ENCODE measurements around the gene NUDT8.

DNA sequence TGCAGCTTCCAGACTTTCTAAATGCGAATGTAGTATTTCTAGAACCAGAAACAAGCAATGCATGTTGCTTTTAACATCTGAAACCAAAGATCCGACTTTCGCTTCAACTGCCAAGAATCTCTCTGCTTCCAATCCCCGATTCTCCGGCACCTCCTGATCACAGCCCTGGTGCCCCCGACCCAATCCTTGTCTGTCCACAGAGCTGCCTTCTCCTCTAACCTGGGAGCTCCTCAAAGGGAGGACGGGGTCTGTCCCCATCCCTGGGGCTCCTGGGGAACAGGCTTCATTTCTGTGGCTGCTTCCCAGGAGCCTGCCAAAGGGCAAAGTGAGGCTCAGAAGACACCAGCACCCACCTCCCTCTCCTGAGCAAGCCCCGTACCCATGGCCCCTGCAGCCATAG lies 44.2 kb upstream of the NUDT8 start:
- TF ChIP-seq, protein P1, sequence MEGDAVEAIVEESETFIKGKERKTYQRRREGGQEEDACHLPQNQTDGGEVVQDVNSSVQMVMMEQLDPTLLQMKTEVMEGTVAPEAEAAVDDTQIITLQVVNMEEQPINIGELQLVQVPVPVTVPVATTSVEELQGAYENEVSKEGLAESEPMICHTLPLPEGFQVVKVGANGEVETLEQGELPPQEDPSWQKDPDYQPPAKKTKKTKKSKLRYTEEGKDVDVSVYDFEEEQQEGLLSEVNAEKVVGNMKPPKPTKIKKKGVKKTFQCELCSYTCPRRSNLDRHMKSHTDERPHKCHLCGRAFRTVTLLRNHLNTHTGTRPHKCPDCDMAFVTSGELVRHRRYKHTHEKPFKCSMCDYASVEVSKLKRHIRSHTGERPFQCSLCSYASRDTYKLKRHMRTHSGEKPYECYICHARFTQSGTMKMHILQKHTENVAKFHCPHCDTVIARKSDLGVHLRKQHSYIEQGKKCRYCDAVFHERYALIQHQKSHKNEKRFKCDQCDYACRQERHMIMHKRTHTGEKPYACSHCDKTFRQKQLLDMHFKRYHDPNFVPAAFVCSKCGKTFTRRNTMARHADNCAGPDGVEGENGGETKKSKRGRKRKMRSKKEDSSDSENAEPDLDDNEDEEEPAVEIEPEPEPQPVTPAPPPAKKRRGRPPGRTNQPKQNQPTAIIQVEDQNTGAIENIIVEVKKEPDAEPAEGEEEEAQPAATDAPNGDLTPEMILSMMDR (IDR thresholded peaks at IDR 0.05): no peak
- no peak for TF ChIP-seq POLR2A (IDR thresholded peaks at IDR 0.05)
